NCI-H2227 (cell line): ENCODE measurements around the gene PIM3.
A peak's percentile ranks its signal among the peaks of the same experiment; 100 is the strongest.

Source experiments
- DNase-seq: peaks from one replicate; lab custom pipeline; 2025; ENCODE audit not compliant: unreplicated experiment; lab: John Stamatoyannopoulos, UW

The PIM3 gene

DNA sequence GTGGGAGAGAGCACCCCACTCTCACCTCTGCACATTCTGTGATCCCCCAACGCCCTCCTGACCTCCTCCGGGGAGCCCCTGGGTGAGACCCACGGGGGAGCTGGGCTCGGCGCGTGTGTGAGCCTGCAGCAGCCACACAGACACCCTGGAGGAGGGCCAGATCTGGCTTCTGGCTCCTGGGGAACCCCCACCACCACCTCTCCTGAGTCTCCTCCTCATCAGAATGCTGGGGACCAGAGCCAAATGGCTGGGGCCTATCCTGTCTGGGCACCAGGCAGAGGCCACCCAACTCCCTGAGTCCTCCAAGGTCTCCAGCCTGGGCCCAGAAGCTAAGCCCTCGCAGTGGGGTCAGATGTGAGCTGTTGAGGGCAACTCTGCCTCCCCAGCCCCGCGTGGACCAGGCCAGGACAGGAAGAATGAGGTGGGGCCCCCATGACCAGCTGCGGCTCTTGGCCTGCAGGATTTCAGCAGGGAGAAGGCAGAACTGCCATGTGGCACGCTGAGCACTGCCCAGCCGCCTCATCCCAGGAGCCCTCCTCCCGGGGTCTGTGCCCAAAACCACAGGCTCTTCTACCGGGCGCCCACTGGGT is 5.5 kb upstream of the PIM3 start:
- DNase-seq: no peak

GRCh38 chr22:49955581-49956417 is 4.8 kb upstream of the PIM3 start:
- no peak for DNase-seq

DNA sequence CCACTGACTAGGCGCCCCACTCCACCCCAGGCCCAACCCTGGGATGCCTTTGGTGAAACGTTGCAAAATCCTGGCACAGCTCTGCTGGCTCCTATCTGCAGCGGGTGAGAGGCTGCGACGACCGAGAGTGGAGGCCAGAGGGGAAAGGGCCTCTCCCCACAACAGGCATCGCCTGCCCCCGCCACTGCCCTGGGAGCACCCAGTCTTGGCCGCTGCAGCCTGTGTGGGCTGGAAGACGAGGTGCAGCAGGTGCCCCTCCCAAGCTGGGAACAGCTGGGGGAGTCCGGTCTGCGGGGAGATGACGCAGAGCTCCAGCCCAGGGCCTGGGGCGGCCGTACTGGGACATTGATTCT is 4.2 kb upstream of the PIM3 start:
- no peak for DNase-seq

- DNase-seq: no peak
Observed at GRCh38 chr22:49956914-49957825, 3.4 kb upstream of the PIM3 start.

DNA sequence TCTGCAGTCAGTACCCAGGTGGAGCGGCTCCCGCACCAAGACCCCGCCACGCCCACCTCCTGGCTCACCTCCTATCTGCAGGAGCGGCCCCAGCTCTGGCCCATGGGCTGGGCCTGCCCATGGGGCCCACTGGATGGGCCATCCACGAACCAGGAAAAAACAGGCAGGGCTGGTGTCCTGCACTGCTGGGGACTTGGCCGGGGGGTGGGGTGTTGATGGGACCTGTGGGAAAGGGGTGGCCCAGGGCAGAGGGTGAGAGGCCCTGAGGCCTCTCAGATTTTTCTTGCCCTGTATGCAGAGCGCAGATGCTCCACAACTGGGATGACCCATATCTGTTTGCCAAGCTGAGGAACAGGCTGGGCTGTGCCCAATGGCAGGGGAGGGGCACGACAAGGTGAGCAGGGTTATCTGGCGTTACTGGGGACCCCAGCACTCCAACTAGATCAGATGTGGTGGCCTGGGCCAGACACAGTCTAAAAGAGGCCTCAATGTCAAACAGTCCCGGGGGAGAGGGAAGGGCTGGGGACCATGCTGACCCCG is 2.7 kb upstream of the PIM3 start:
- DNase-seq: no peak

GRCh38 chr22:49958366-49958921 is 2.1 kb upstream of the PIM3 start:
- no peak for DNase-seq

DNA sequence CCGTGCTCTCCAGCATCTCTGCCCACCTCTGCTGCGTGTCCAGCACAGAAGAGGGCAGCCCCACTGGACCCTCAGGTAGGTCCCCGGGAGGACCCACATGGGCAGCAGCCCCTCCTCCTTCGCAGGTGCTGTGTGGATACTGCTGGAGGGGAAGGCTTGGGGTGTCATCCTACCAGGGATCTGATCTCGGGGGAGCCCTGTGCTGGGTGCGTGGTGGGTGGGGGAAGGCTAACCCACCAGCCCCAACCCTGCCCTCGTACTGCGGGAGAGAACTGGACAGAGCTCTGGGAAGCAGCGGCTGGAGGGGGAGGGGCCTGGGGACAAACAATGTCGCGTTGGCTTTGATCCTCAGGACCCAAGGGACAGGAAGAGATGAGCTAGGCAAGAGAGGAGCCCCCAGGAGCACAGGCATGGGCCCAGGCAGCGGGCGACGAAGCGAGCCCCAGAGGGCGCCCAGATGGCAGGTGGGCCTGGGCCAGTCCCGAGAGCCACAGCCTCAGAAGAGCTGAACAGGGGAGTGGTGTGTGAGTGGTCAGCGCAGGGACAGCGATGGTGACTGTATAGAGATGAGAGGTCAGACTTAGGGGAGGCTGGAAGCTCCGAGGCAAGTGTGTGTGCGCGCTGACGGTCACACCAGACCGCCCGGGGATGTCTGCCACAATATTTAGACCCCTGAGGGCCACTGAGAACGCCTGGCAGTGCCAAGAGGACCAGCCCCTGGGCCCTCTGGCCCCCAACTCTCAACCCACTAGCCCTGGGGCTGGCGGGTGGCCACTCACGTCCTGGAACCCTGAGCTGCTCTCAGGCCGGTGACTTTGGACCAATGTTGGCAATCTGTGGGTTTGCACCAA is 1.4 kb upstream of the PIM3 start:
- DNase-seq: no peak

DNA sequence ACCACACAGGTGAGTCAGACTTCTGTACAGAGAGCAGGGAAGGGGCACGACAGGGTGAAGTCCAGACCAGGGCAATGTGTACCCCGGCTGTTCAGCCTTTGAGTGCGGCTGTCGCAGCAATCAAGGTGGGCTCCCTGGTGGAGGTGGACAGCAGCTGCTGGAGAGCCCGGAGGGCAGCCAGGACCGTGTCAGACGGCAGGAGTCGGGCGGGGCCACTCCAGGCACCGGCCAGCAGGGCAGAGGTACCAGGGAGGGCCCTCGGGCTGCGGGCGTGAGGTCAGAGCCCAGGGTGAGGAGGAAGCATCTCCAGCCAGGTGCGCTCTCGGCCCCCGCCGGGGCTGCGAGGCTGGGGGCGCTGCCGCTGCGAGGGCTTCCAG is 802 bp upstream of the PIM3 start:
- no peak for DNase-seq

DNA sequence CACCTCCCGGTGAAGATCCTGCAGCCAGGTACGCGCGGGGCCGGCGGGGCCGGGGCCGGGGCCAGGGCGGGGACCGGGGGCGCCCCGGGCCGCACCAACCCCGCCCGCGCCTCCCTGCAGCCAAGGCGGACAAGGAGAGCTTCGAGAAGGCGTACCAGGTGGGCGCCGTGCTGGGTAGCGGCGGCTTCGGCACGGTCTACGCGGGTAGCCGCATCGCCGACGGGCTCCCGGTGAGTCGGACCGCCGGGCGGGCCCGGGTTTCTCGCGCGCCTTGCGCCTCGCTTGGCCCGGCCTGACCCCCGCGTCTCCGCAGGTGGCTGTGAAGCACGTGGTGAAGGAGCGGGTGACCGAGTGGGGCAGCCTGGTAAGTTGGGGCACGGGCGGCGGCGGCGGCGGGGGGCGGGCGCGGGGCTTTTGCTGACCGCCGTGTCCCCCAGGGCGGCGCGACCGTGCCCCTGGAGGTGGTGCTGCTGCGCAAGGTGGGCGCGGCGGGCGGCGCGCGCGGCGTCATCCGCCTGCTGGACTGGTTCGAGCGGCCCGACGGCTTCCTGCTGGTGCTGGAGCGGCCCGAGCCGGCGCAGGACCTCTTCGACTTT is 531 bp downstream of the PIM3 start:
- peak; percentile 47 for DNase-seq

GRCh38 chr22:49961601-49962011 is 1.0 kb downstream of the PIM3 start:
- DNase-seq: peak; percentile 47

DNA sequence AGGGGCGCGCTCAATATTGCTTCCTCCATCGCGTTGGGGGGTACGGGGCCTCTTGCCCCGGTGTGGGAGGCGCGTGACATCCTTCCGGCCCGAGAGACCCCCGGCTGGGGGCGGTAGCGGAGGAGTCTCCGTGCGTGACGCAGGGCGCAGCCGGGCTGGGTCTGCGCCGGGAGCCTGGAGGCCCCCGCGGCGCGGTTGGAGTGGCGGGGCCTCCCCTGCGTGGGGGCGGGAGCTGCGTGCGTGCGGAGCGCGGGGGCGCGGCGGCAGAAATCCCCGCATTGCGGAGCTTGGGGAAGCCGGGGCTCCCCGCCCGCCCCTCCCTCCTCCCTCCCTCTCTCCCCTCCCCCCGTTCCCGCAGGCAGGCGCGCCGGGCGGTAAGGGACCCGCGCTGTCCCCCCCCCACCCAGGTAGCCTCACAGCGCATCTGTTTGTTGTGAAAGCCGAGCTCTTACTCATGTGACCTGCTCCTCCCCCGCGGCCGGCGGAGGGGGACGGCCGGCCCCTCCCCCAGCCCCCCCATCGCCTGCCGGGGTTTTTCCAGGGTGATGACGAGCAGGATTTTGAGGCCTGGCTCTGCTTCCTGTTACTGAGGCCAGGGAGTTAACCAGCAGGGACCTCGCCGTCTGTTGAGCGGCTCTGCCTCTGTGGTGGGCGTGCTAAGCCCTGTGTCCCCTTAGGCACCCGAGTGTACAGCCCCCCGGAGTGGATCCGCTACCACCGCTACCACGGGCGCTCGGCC is 1.6 kb downstream of the PIM3 start:
- DNase-seq: peak; percentile 70

- DNase-seq: no peak
Observed at GRCh38 chr22:49962751-49963646, 2.4 kb downstream of the PIM3 start.

DNA sequence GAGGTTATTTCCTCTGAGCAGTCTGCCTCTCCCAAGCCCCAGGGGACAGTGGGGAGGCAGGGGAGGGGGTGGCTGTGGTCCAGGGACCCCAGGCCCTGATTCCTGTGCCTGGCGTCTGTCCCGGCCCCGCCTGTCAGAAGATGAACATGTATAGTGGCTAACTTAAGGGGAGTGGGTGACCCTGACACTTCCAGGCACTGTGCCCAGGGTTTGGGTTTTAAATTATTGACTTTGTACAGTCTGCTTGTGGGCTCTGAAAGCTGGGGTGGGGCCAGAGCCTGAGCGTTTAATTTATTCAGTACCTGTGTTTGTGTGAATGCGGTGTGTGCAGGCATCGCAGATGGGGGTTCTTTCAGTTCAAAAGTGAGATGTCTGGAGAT is 3.1 kb downstream of the PIM3 start:
- no peak for DNase-seq

GRCh38 chr22:49964136-49965090 is 3.8 kb downstream of the PIM3 start:
- no peak for DNase-seq

DNA sequence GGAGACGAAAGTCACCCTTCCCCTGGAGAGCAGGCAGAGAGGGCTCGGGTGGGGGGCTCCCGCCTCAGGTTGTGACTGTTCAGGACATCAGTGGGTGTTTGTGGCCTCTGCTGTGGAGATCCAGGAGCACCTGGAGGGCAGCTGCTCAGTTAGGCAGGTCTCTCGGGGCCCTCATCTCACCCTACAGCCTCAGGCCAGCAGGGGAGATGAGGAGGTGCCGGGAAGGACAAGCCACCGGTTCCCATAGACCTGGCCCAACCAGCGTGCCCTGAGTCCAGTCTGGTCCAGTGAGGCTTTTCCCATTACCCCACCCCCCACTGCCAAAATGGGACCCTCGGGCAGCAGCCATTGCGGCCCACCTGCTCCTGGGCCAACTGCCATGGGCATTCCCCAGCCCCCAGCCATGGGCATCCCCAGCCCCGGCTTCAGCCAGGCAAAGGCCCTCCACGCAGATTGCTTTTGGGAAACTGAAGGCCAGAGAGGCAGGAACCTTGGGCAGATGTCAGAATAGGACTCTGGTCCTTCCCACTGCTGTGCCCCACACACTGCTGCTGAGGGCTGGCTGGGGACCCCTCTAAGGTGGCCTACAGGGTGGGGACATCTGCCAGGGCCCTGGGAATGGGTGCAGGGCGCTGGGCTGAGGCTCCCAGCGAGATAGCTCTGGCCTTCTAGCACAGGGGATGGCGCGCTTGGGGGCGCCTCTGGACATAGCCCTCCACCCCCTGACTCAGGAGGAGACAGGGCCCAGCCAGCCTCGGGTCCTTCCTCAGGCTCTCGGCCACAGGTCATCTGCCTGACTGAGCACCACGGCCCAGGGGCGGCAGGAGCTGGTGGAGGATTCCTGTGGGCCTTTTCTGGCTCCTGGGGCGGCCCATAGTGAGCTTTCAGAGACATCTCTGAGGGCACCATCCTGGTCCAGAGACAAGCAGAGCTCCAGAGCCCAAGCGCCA is 4.8 kb downstream of the PIM3 start:
- DNase-seq: no peak
